PC-3 (cell line): Measurements from ENCODE around the gene MAP2. TPM values are rescaled to one million over a fixed set of nuclear protein-coding genes. Genes with fewer than 3 reads are reported as not detected.

ENCODE experiments used
- ATAC-seq: fragments of 200-7000 bp; cut with Tn5 transposase; 2 replicates; pipeline ENCODE4 v1.9.1; 2020; ENCODE audit warnings: mild to moderate bottlenecking, moderate library complexity
- BruUV-seq: library from RNA; stranded (reverse); fragments of 400-500 nt; replicated peaks from 2 replicates; lab custom pipeline; 2021; lab: Mats Ljungman, UMichigan
- CTCF ChIA-PET: fragments of 300-600 bp; sonication (Branson Sonifier 250); formaldehyde crosslinking; loops from one replicate; lab custom pipeline; 2022; ENCODE audit warnings: antibody characterized with exemption; lab: Charles Lee
- POLR2A ChIA-PET: fragments of 300-600 bp; sonication (Branson Sonifier 250); formaldehyde crosslinking; loops from one replicate; lab custom pipeline; 2022; ENCODE audit warnings: antibody characterized with exemption; ENCODE audit not compliant: unreplicated experiment; lab: Charles Lee
- DNase-seq: peaks from one replicate; pipeline ENCODE4 v3.0.0-alpha.2; 2015
- H2AFZ ChIP-seq: fragments of 300-600 bp; sonication (generic); 2 replicates; pipeline ENCODE4 v1.6.0; 2016; ENCODE audit warnings: antibody characterized with exemption, low read length
- H3F3A ChIP-seq: fragments of 300-600 bp; sonication (generic); one replicate; pipeline ENCODE4 v1.6.0; 2017; ENCODE audit warnings: antibody characterized with exemption, low read length, control low read depth, mild to moderate bottlenecking; ENCODE audit not compliant: unreplicated experiment
- H3K27ac ChIP-seq: fragments of 300-600 bp; sonication (generic); 2 replicates; pipeline ENCODE4 v1.5.1; 2016; ENCODE audit warnings: mild to moderate bottlenecking, low read length
- H3K27me3 ChIP-seq: fragments of 300-600 bp; sonication (generic); 2 replicates; pipeline ENCODE4 v1.6.1; 2016; ENCODE audit warnings: low read length, mixed read lengths
- H3K36me3 ChIP-seq: fragments of 300-600 bp; sonication (generic); 2 replicates; pipeline ENCODE4 v1.6.1; 2016; ENCODE audit warnings: low read depth, mixed run types, low read length, mixed read lengths
- H3K4me1 ChIP-seq: fragments of 300-600 bp; sonication (generic); 2 replicates; pipeline ENCODE4 v1.5.1; 2016; ENCODE audit warnings: low read length; ENCODE audit not compliant: insufficient read depth
- H3K4me2 ChIP-seq: fragments of 300-600 bp; sonication (generic); 2 replicates; pipeline ENCODE4 v1.6.0; 2016; ENCODE audit warnings: low read length
- H3K4me3 ChIP-seq: fragments of 300-600 bp; sonication (generic); 2 replicates; pipeline ENCODE4 v1.5.1; 2016; ENCODE audit warnings: mild to moderate bottlenecking, low read length, mixed read lengths
- H3K79me2 ChIP-seq: fragments of 300-600 bp; sonication (generic); 2 replicates; pipeline ENCODE4 v1.6.1; 2017; ENCODE audit warnings: low read length, mixed read lengths
- H3K9ac ChIP-seq: fragments of 300-600 bp; sonication (generic); 2 replicates; pipeline ENCODE4 v1.6.0; 2016; ENCODE audit warnings: mild to moderate bottlenecking, low read length
- H3K9me2 ChIP-seq: fragments of 300-600 bp; sonication (generic); replicated peaks from 2 replicates; pipeline ENCODE4 v1.6.1; 2016; ENCODE audit warnings: mixed run types, low read length, mixed read lengths
- H3K9me3 ChIP-seq: fragments of 300-600 bp; sonication (generic); 2 replicates; pipeline ENCODE4 v1.6.1; 2016; ENCODE audit warnings: low read length, mixed read lengths
- H4K20me1 ChIP-seq: fragments of 300-600 bp; sonication (generic); 2 replicates; pipeline ENCODE4 v1.6.1; 2016; ENCODE audit warnings: low read length, mixed read lengths
- CTCF ChIP-seq: fragments of 300-600 bp; sonication (generic); conservative IDR thresholded peaks from 2 replicates; pipeline ENCODE4 v1.5.1; 2017; ENCODE audit warnings: antibody characterized with exemption, low read depth, mild to moderate bottlenecking, low read length
- EZH2 ChIP-seq: fragments of 300-600 bp; sonication (generic); IDR thresholded peaks from one replicate; pipeline ENCODE4 v1.6.1; 2017; ENCODE audit warnings: antibody characterized with exemption, mild to moderate bottlenecking, low read length; ENCODE audit not compliant: unreplicated experiment
- EZH2phosphoT487 ChIP-seq: fragments of 300-600 bp; sonication (generic); IDR thresholded peaks from 2 replicates; pipeline ENCODE4 v1.6.1; 2018; ENCODE audit warnings: mild to moderate bottlenecking, antibody characterized with exemption, low read length, borderline replicate concordance
- intact Hi-C: fragments of 100-400 bp; cut with micrococcal nuclease; formaldehyde crosslinking; loops from 2 replicates; pipeline ENCODE4 v1.9.0; 2023
- total RNA-seq: library from RNA; depleted of rRNA; stranded (reverse); fragments of >200 nt; gene quantifications from 2 replicates; pipeline ENCODE4 v1.2.3, GENCODE V29; 2014

Gene MAP2
- total RNA-seq, 1 experiment from 2014 or later, result 2.1 TPM

GRCh38 chr2:209680596-209680995 lies 256.7 kb downstream of the MAP2 start:
- Histone ChIP-seq H3K9ac (no peak overlapping the region), H3K27me3 (no peaks in the 10 kb centered on the region), H3K79me2 (no peaks in the 10 kb centered on the region), H3K4me2 (no peak overlapping the region), H4K20me1 (no peaks in the 10 kb centered on the region), H3K4me1 (no peaks in the 10 kb centered on the region), H2AFZ (no peak overlapping the region), H3K4me3 (no peak overlapping the region), H3K36me3 (no peaks in the 10 kb centered on the region), H3K9me3 (no peaks in the 10 kb centered on the region), H3F3A (no peaks in the 10 kb centered on the region), H3K27ac (no peak overlapping the region), H3K9me2 (no peaks in the 10 kb centered on the region)
- ATAC-seq, result no peak
- no TSS peak for BruUV-seq
- ChIA-PET POLR2A (no interaction called here), CTCF (no interaction called here)
- TF ChIP-seq EZH2 (no peak), EZH2phosphoT487 (no peak), CTCF (no peak)
- no peak for DNase-seq
- intact Hi-C loops, result no loop called here

- no peaks in the 10 kb centered on the region for H3K79me2 ChIP-seq
- POLR2A ChIA-PET, result no interaction called here
- no peaks in the 10 kb centered on the region for H3F3A ChIP-seq
- H3K9ac ChIP-seq, result no peak overlapping the region
- BruUV-seq, result no TSS peak
- H3K27ac ChIP-seq, result no peak overlapping the region
- ATAC-seq, result no peak
- no peaks in the 10 kb centered on the region for H4K20me1 ChIP-seq
- TF ChIP-seq EZH2phosphoT487 (no peak), EZH2 (no peak), CTCF (no peak)
- no peaks in the 10 kb centered on the region for H3K9me2 ChIP-seq
- H3K9me3 ChIP-seq, result no peaks in the 10 kb centered on the region
- no peak overlapping the region for H3K4me3 ChIP-seq
- H3K36me3 ChIP-seq, result no peaks in the 10 kb centered on the region
- H3K4me1 ChIP-seq, result no peaks in the 10 kb centered on the region
- intact Hi-C loops, result no loop called here
- H3K4me2 ChIP-seq, result no peak overlapping the region
- no peaks in the 10 kb centered on the region for H3K27me3 ChIP-seq
- no peak for DNase-seq
- H2AFZ ChIP-seq, result no peak overlapping the region
- CTCF ChIA-PET, result no interaction called here
These were observed 257.4 kb downstream of the MAP2 start for GRCh38 chr2:209681201-209681735.

- Histone ChIP-seq H3K79me2 (no peaks in the 10 kb centered on the region), H3K9ac (no peak overlapping the region), H3K9me2 (no peaks in the 10 kb centered on the region), H3K4me1 (no peaks in the 10 kb centered on the region), H4K20me1 (no peaks in the 10 kb centered on the region), H3K36me3 (no peaks in the 10 kb centered on the region), H3K4me3 (no peak overlapping the region), H2AFZ (no peak overlapping the region), H3K27me3 (no peaks in the 10 kb centered on the region), H3K4me2 (no peak overlapping the region), H3K27ac (no peak overlapping the region), H3F3A (no peaks in the 10 kb centered on the region), H3K9me3 (no peaks in the 10 kb centered on the region)
- no TSS peak for BruUV-seq
- ChIA-PET CTCF (no interaction called here), POLR2A (no interaction called here)
- TF ChIP-seq EZH2 (no peak), CTCF (no peak), EZH2phosphoT487 (no peak)
- DNase-seq (no peak), ATAC-seq (no peak)
- intact Hi-C loops, result no loop called here
These were observed 258.8 kb downstream of the MAP2 start for GRCh38 chr2:209682646-209683045.
